KMS-11 (cell line): ENCODE data around the gene XBP1.
"Not testable (repeated sequence)": the region's sequence is repeated elsewhere in the genome, so short reads cannot be mapped to it uniquely, and the experiment has no call there.

Experiments used
- H2AFZ ChIP-seq: fragments of 200-600 bp; sonication (generic); 2 replicates; pipeline ENCODE4 v1.6.1; 2016; ENCODE audit warnings: antibody characterized with exemption, mixed run types, low read depth
- H3K27ac ChIP-seq: fragments of 200-600 bp; sonication (generic); 2 replicates; pipeline ENCODE4 v1.6.1; 2016; ENCODE audit warnings: mild to moderate bottlenecking, mixed run types
- H3K27me3 ChIP-seq: fragments of 200-600 bp; sonication (generic); 2 replicates; pipeline ENCODE4 v1.6.1; 2017; ENCODE audit warnings: mild to moderate bottlenecking, low read depth, mixed run types, moderate library complexity; ENCODE audit not compliant: insufficient read depth
- H3K36me3 ChIP-seq: fragments of 200-600 bp; sonication (generic); 2 replicates; pipeline ENCODE4 v1.6.1; 2017; ENCODE audit warnings: mild to moderate bottlenecking, mixed run types; ENCODE audit not compliant: insufficient read depth
- H3K4me1 ChIP-seq: fragments of 200-600 bp; sonication (generic); 2 replicates; pipeline ENCODE4 v1.6.1; 2016; ENCODE audit warnings: mild to moderate bottlenecking, low read depth, mixed run types; ENCODE audit not compliant: poor library complexity, severe bottlenecking
- H3K4me2 ChIP-seq: fragments of 200-600 bp; sonication (generic); 2 replicates; pipeline ENCODE4 v1.7.0; 2016; ENCODE audit warnings: mild to moderate bottlenecking, mixed run types
- H3K4me3 ChIP-seq: fragments of 200-600 bp; sonication (generic); IDR thresholded peaks from 2 replicates; pipeline ENCODE4 v1.6.1; 2017; ENCODE audit warnings: low read depth, low read length, mixed read lengths; ENCODE audit not compliant: insufficient read depth
- H3K79me2 ChIP-seq: fragments of 200-600 bp; sonication (generic); 2 replicates; pipeline ENCODE4 v1.6.1; 2016; ENCODE audit warnings: low read depth, mixed run types; ENCODE audit not compliant: insufficient read depth
- H3K9ac ChIP-seq: fragments of 200-600 bp; sonication (generic); 2 replicates; pipeline ENCODE4 v1.6.1; 2016; ENCODE audit warnings: mild to moderate bottlenecking, mixed run types
- H4K20me1 ChIP-seq: fragments of 200-600 bp; sonication (generic); 2 replicates; pipeline ENCODE4 v1.6.1; 2016; ENCODE audit warnings: mild to moderate bottlenecking, mixed run types; ENCODE audit not compliant: insufficient read depth
- TF ChIP-seq, protein P1 (sequence below): fragments of 200-600 bp; sonication (generic); conservative IDR thresholded peaks from 2 replicates; pipeline ENCODE4 v1.6.1; 2017; ENCODE audit warnings: low read depth, mild to moderate bottlenecking, antibody characterized with exemption, low read length, moderate library complexity, mixed read lengths

The XBP1 gene

GRCh38 chr22:28800308-28801041, at the start of gene XBP1:
XBP1 (minus strand) TSS chr22:28800569.
- Histone ChIP-seq H4K20me1 (peaks cover 12% of the 10 kb centered on the region), H3K79me2 (peaks cover 83% of the 10 kb centered on the region), H3K27ac (peak within 1 kb of the TSS; percentile 99), H2AFZ (peak within 1 kb of the TSS; percentile 16; the same call in 1 of the 2 replicates), H3K9ac (peak within 1 kb of the TSS; percentile 100), H3K4me3 (peak within 1 kb of the TSS; percentile 74), H3K4me2 (peak within 1 kb of the TSS; percentile 99), H3K27me3 (no peaks in the 10 kb centered on the region), H3K36me3 (peaks cover 33% of the 10 kb centered on the region), H3K4me1 (peaks cover 62% of the 10 kb centered on the region)
- TF ChIP-seq, protein P1, sequence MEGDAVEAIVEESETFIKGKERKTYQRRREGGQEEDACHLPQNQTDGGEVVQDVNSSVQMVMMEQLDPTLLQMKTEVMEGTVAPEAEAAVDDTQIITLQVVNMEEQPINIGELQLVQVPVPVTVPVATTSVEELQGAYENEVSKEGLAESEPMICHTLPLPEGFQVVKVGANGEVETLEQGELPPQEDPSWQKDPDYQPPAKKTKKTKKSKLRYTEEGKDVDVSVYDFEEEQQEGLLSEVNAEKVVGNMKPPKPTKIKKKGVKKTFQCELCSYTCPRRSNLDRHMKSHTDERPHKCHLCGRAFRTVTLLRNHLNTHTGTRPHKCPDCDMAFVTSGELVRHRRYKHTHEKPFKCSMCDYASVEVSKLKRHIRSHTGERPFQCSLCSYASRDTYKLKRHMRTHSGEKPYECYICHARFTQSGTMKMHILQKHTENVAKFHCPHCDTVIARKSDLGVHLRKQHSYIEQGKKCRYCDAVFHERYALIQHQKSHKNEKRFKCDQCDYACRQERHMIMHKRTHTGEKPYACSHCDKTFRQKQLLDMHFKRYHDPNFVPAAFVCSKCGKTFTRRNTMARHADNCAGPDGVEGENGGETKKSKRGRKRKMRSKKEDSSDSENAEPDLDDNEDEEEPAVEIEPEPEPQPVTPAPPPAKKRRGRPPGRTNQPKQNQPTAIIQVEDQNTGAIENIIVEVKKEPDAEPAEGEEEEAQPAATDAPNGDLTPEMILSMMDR, result no peak

DNA sequence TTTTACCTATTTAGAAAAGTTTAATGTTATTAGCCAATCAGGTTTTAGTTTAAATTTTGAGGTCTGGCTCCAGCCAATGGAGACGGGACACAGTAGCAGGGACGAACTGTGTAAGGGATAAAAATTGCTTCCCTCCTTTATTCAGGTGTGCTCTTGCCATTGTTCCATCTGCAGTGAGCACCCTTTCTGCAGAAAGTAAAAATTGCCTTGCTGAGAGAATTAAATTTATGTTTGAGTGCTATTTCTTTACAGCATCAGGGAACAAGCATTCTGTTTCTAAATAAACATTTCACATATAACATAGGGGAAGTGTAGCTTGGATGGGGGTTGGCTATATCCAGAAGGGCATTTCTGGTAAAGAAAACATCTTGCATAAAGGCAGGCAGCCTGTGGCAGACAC, 46.6 kb upstream of the XBP1 start:
- no peak overlapping the region for H3K27ac ChIP-seq
- no peak overlapping the region for H2AFZ ChIP-seq
- no peaks in the 10 kb centered on the region for H4K20me1 ChIP-seq
- no peaks in the 10 kb centered on the region for H3K36me3 ChIP-seq
- H3K4me1 ChIP-seq, result no peaks in the 10 kb centered on the region
- H3K4me3 ChIP-seq, result no peak overlapping the region
- H3K79me2 ChIP-seq, result no peaks in the 10 kb centered on the region
- TF ChIP-seq, protein P1, result no peak
- no peak overlapping the region for H3K9ac ChIP-seq
- no peaks in the 10 kb centered on the region for H3K27me3 ChIP-seq
- H3K4me2 ChIP-seq, result no peak overlapping the region

GRCh38 chr22:28844277-28844676, 43.9 kb upstream of the XBP1 start:
- H3K4me3 ChIP-seq, H2AFZ ChIP-seq, H3K4me2 ChIP-seq, H3K4me1 ChIP-seq, H3K9ac ChIP-seq, H4K20me1 ChIP-seq, H3K27ac ChIP-seq, H3K27me3 ChIP-seq, H3K79me2 ChIP-seq, H3K36me3 ChIP-seq: not testable (repeated sequence)

- no peaks in the 10 kb centered on the region for H3K79me2 ChIP-seq
- no peak overlapping the region for H3K4me3 ChIP-seq
- H4K20me1 ChIP-seq, result no peaks in the 10 kb centered on the region
- H3K4me2 ChIP-seq, result no peak overlapping the region
- no peaks in the 10 kb centered on the region for H3K36me3 ChIP-seq
- no peak overlapping the region for H2AFZ ChIP-seq
- H3K27me3 ChIP-seq, result no peaks in the 10 kb centered on the region
- no peaks in the 10 kb centered on the region for H3K4me1 ChIP-seq
- no peak overlapping the region for H3K9ac ChIP-seq
- H3K27ac ChIP-seq, result no peak overlapping the region
- TF ChIP-seq, protein P1, result no peak
Observed at GRCh38 chr22:28843633-28844032, 43.3 kb upstream of the XBP1 start.

GRCh38 chr22:28841111-28841510, 40.7 kb upstream of the XBP1 start:
- H3K27me3 ChIP-seq, result no peaks in the 10 kb centered on the region
- TF ChIP-seq, protein P1, result no peak
- no peak overlapping the region for H3K4me2 ChIP-seq
- H3K36me3 ChIP-seq, result no peaks in the 10 kb centered on the region
- no peaks in the 10 kb centered on the region for H4K20me1 ChIP-seq
- no peaks in the 10 kb centered on the region for H3K4me1 ChIP-seq
- H3K79me2 ChIP-seq, result no peaks in the 10 kb centered on the region
- no peak overlapping the region for H3K9ac ChIP-seq
- no peak overlapping the region for H3K27ac ChIP-seq
- no peak overlapping the region for H2AFZ ChIP-seq
- no peak overlapping the region for H3K4me3 ChIP-seq
